H1 (cell line): ENCODE results near the gene HDX. TPM values are rescaled to one million over a fixed set of nuclear protein-coding genes. Genes with fewer than 3 reads are reported as not detected.

ENCODE experiments used
- CTCF ChIA-PET: fragments of 300-600 bp; sonication (Branson Sonifier 250); formaldehyde crosslinking; loops from one replicate; lab custom pipeline; 2021; ENCODE audit not compliant: partially characterized antibody; lab: Charles Lee
- POLR2A ChIA-PET: fragments of 300-600 bp; sonication (Branson Sonifier 250); formaldehyde crosslinking; loops from one replicate; lab custom pipeline; 2021; ENCODE audit warnings: inconsistent platforms; ENCODE audit not compliant: partially characterized antibody; lab: Charles Lee
- DNase-seq, 2 experiments: peaks; one replicate each; pipeline versions ENCODE4 v3.0.0 to v3.0.0-alpha.2; 2010 to 2022; ENCODE audit warnings: low spot score in 2 of 2, low read depth in 1 of 2, mixed read lengths in 1 of 2
- FAIRE-seq: peaks from 2 replicates; lab custom pipeline; 2011; peaks lifted over from hg19 to GRCh38; lab: Jason Lieb, UNC
- H2AFZ ChIP-seq: 2 replicates; pipeline ENCODE4 v1.8.1; 2012; ENCODE audit warnings: low read length, inconsistent platforms
- H2AK5ac ChIP-seq: 2 replicates; pipeline ENCODE4 v1.6.1; 2013; ENCODE audit warnings: low read depth, low read length
- H2BK120ac ChIP-seq: replicated peaks from 2 replicates; pipeline ENCODE3; 2013; ENCODE audit warnings: low read depth, low read length, inconsistent platforms
- H2BK12ac ChIP-seq: 2 replicates; pipeline ENCODE4 v1.6.1; 2013; ENCODE audit warnings: low read depth, low read length
- H2BK15ac ChIP-seq: 2 replicates; pipeline ENCODE4 v1.6.1; 2013; ENCODE audit warnings: low read length
- H2BK20ac ChIP-seq: 2 replicates; pipeline ENCODE4 v1.6.1; 2013; ENCODE audit warnings: low read length
- H2BK5ac ChIP-seq: 2 replicates; pipeline ENCODE4 v1.6.1; 2013; ENCODE audit warnings: low read depth, low read length
- H3K14ac ChIP-seq: 2 replicates; pipeline ENCODE4 v1.6.1; 2013; ENCODE audit warnings: inconsistent platforms; ENCODE audit not compliant: insufficient read length
- H3K18ac ChIP-seq: 2 replicates; pipeline ENCODE4 v1.6.1; 2013; ENCODE audit warnings: low read length; ENCODE audit errors: extremely low read depth
- H3K23ac ChIP-seq: 2 replicates; pipeline ENCODE4 v1.6.1; 2013; ENCODE audit warnings: inconsistent platforms; ENCODE audit not compliant: insufficient read length
- H3K23me2 ChIP-seq: 2 replicates; pipeline ENCODE4 v1.6.1; 2013; ENCODE audit warnings: low read depth, low read length
- H3K27ac ChIP-seq: 2 replicates; pipeline ENCODE4 v1.6.1; 2011; ENCODE audit warnings: low read depth, low read length, inconsistent platforms
- H3K27me3 ChIP-seq, 4 experiments: replicated peaks in 1 of 4; 1 replicate in 1 of 4; 2 replicates in 3 of 4; pipeline versions ENCODE4 v1.6.1 to v1.8.1; 2011 to 2013; ENCODE audit warnings: low read length in 3 of 4, mild to moderate bottlenecking in 3 of 4, inconsistent platforms in 2 of 4, mixed read lengths in 2 of 4, moderate library complexity in 1 of 4; ENCODE audit not compliant: control insufficient read depth in 3 of 4, insufficient read depth in 3 of 4; ENCODE audit errors: extremely low read depth in 1 of 4
- H3K36me3 ChIP-seq, 4 experiments: 2 replicates each; pipeline versions ENCODE4 v1.6.1 to v1.8.1; 2011 to 2013; ENCODE audit warnings: mild to moderate bottlenecking in 4 of 4, low read length in 3 of 4, moderate library complexity in 2 of 4, control low read depth in 1 of 4, inconsistent platforms in 1 of 4; ENCODE audit not compliant: insufficient read depth in 4 of 4, control insufficient read depth in 2 of 4
- H3K4ac ChIP-seq: replicated peaks from 2 replicates; pipeline ENCODE3; 2013; ENCODE audit warnings: low read length, low read depth, mixed read lengths, inconsistent platforms; ENCODE audit not compliant: insufficient read length
- H3K4me1 ChIP-seq, 4 experiments: replicated peaks in 1 of 4; 1 replicate in 1 of 4; 2 replicates in 3 of 4; pipeline versions ENCODE4 v1.6.1 to v1.8.1; 2011 to 2013; ENCODE audit warnings: low read length in 3 of 4, inconsistent platforms in 2 of 4, mixed read lengths in 1 of 4; ENCODE audit not compliant: insufficient read depth in 4 of 4, control insufficient read depth in 3 of 4
- H3K4me2 ChIP-seq, 2 experiments: 2 replicates each; pipeline versions ENCODE4 v1.6.1 to v1.8.1; 2011 to 2013; ENCODE audit warnings: low read depth in 2 of 2, low read length in 2 of 2, control low read depth in 1 of 2, inconsistent platforms in 1 of 2, mild to moderate bottlenecking in 1 of 2; ENCODE audit not compliant: insufficient read depth in 1 of 2
- H3K4me3 ChIP-seq, 4 experiments: fragments of 200-600, 300-600 bp in 1 of 4; sonication (generic), shearing (Covaris generic), sonication (Bioruptor Twin) in 1 of 4; 2 replicates each; pipeline versions ENCODE4 v1.5.1 to v1.8.1; 2011 to 2016; ENCODE audit warnings: low read length in 4 of 4, low read depth in 3 of 4, control low read depth in 2 of 4, inconsistent platforms in 2 of 4, mild to moderate bottlenecking in 2 of 4, mixed read lengths in 1 of 4, moderate library complexity in 1 of 4; ENCODE audit not compliant: insufficient read depth in 2 of 4; ENCODE audit errors: extremely low read depth in 1 of 4
- H3K56ac ChIP-seq: replicated peaks from 2 replicates; pipeline ENCODE3; 2013; ENCODE audit warnings: low read depth, mild to moderate bottlenecking, mixed read lengths, low read length, inconsistent platforms; ENCODE audit not compliant: insufficient read length
- H3K79me1 ChIP-seq: 2 replicates; pipeline ENCODE4 v1.6.1; 2013; ENCODE audit warnings: low read depth, low read length, control low read depth
- H3K79me2 ChIP-seq, 2 experiments: 2 replicates each; pipeline versions ENCODE4 v1.6.1 to v1.8.1; 2012 to 2013; ENCODE audit warnings: low read length in 2 of 2, mild to moderate bottlenecking in 2 of 2, inconsistent platforms in 1 of 2; ENCODE audit not compliant: insufficient read depth in 2 of 2, control insufficient read depth in 1 of 2
- H3K9ac ChIP-seq, 4 experiments: replicated peaks in 1 of 4; 1 replicate in 1 of 4; 2 replicates in 3 of 4; pipeline versions ENCODE4 v1.6.1 to v1.8.1; 2011 to 2013; ENCODE audit warnings: low read depth in 3 of 4, low read length in 3 of 4, control low read depth in 2 of 4, mild to moderate bottlenecking in 2 of 4, moderate library complexity in 2 of 4, inconsistent platforms in 1 of 4; ENCODE audit errors: extremely low read depth in 1 of 4
- H3K9me3 ChIP-seq, 2 experiments: 2 replicates each; pipeline versions ENCODE4 v1.6.1 to v1.8.1; 2012 to 2013; ENCODE audit warnings: mild to moderate bottlenecking in 2 of 2, moderate library complexity in 2 of 2, control low read depth in 1 of 2, inconsistent platforms in 1 of 2, low read depth in 1 of 2, low read length in 1 of 2, mixed read lengths in 1 of 2; ENCODE audit not compliant: insufficient read depth in 2 of 2
- H4K20me1 ChIP-seq, 2 experiments: replicated peaks in 1 of 2; 2 replicates each; pipeline versions ENCODE3 to v1.8.1; 2011 to 2013; ENCODE audit warnings: inconsistent platforms in 2 of 2, low read length in 2 of 2, mild to moderate bottlenecking in 1 of 2; ENCODE audit not compliant: insufficient read depth in 2 of 2, control insufficient read depth in 1 of 2
- H4K5ac ChIP-seq: 2 replicates; pipeline ENCODE4 v1.6.1; 2013; ENCODE audit warnings: low read length, low read depth, mixed read lengths, inconsistent platforms; ENCODE audit not compliant: insufficient read length
- H4K8ac ChIP-seq: 2 replicates; pipeline ENCODE4 v1.8.0; 2013; ENCODE audit warnings: mild to moderate bottlenecking, moderate library complexity, low read length, inconsistent platforms; ENCODE audit not compliant: insufficient read depth; ENCODE audit errors: extremely low read depth
- H4K91ac ChIP-seq: replicated peaks from 2 replicates; pipeline ENCODE3; 2013; ENCODE audit warnings: low read length, mixed read lengths, inconsistent platforms; ENCODE audit not compliant: insufficient read length
- ASH2L ChIP-seq: fragments of 200-600, 300-600 bp; sonication (generic); IDR thresholded peaks from one replicate; pipeline ENCODE4 v1.7.1; 2017; ENCODE audit warnings: low read length
- BCL11A ChIP-seq, 2 experiments: IDR thresholded peaks; one replicate each; pipeline ENCODE4 v1.6.1; 2011; ENCODE audit warnings: low read depth in 2 of 2, low read length in 2 of 2, mild to moderate bottlenecking in 2 of 2
- CBX8 ChIP-seq: fragments of 300-800, 300-1000 bp; sonication (generic); IDR thresholded peaks from 2 replicates; pipeline ENCODE4 v1.7.1; 2016; ENCODE audit warnings: low read depth, low read length, borderline replicate concordance
- CHD1 ChIP-seq: IDR thresholded peaks from 2 replicates; pipeline ENCODE4 v1.6.1; 2012; ENCODE audit warnings: low read depth, low read length, improper control_type of control experiment
- CTBP2 ChIP-seq: IDR thresholded peaks from 2 replicates; pipeline ENCODE4 v1.7.0; 2011; ENCODE audit warnings: borderline replicate concordance, mild to moderate bottlenecking, moderate library complexity, mixed read lengths, low read length; ENCODE audit not compliant: insufficient read depth, insufficient read length
- JUN ChIP-seq: IDR thresholded peaks from 2 replicates; pipeline ENCODE4 v1.6.1; 2011; ENCODE audit warnings: low read depth, mild to moderate bottlenecking, improper control_type of control experiment, low read length
- KDM1A ChIP-seq: fragments of 200-600, 300-600 bp; sonication (generic); IDR thresholded peaks from 2 replicates; pipeline ENCODE4 v1.7.1; 2016; ENCODE audit warnings: mild to moderate bottlenecking, low read length, borderline replicate concordance
- POLR2AphosphoS5 ChIP-seq: IDR thresholded peaks from 2 replicates; pipeline ENCODE4 v1.6.1; 2011; ENCODE audit warnings: low read depth, low read length
- RXRA ChIP-seq: IDR thresholded peaks from 2 replicates; pipeline ENCODE4 v1.6.1; 2011; ENCODE audit warnings: low read depth, mild to moderate bottlenecking, low read length, moderate library complexity; ENCODE audit not compliant: insufficient read depth
- SRF ChIP-seq: IDR thresholded peaks from 2 replicates; pipeline ENCODE4 v1.6.1; 2011; ENCODE audit warnings: mild to moderate bottlenecking, low read depth, low read length, moderate library complexity
- TAF1 ChIP-seq: IDR thresholded peaks from 2 replicates; pipeline ENCODE4 v1.6.1; 2011; ENCODE audit warnings: mild to moderate bottlenecking, low read depth, low read length
- YY1 ChIP-seq: IDR thresholded peaks from 2 replicates; pipeline ENCODE4 v1.6.1; 2011; ENCODE audit warnings: low read depth, mild to moderate bottlenecking, low read length
- WGBS, 2 experiments: shearing (Covaris generic) in 1 of 2; methylation state at CpG; one replicate each; pipeline versions ENCODE4 v1.1.6 to v1.1.7; 2013 to 2015; ENCODE audit warnings: low lambda C conversion rate in 2 of 2, mixed read lengths in 2 of 2, inconsistent platforms in 1 of 2, low coverage in 1 of 2, missing lambda C conversion rate in 1 of 2; ENCODE audit not compliant: insufficient replicate concordance in 2 of 2, insufficient coverage in 1 of 2, insufficient read length in 1 of 2; ENCODE audit errors: extremely low coverage in 1 of 2, missing lambda C conversion rate in 1 of 2; 5-methylcytosine and 5-hydroxymethylcytosine counted together
- polyA plus RNA-seq, 7 experiments: library from polyadenylated mRNA; depleted of rRNA in 3 of 7; stranded (reverse) in 5 of 7; unstranded in 2 of 7; fragments of >200 nt in 5 of 7; fragments of 200-250 nt in 2 of 7; gene quantifications; 1 replicate in 5 of 7; 2 replicates in 1 of 7; 4 replicates in 1 of 7; pipeline versions ENCODE4 v1.2.1 to v1.2.3, GENCODE V29; 2011 to 2013; ENCODE audit warnings: missing spikeins in 2 of 7, mixed read lengths in 2 of 7
- total RNA-seq: library from RNA; stranded (reverse); fragmentation: NEBNext Ultra II Directional; extraction: Animal tissue kit (Norgen Biotek cat#: 25700); gene quantifications from 2 replicates; pipeline ENCODE4 v1.2.1, GENCODE V29; 2021

Gene HDX
- total and polyA plus RNA-seq, 2 of the 8 experiments (the other 6 are each of a cell fraction or from before 2014, with no cell fraction given), result 0.54 to 10.2 TPM

DNA sequence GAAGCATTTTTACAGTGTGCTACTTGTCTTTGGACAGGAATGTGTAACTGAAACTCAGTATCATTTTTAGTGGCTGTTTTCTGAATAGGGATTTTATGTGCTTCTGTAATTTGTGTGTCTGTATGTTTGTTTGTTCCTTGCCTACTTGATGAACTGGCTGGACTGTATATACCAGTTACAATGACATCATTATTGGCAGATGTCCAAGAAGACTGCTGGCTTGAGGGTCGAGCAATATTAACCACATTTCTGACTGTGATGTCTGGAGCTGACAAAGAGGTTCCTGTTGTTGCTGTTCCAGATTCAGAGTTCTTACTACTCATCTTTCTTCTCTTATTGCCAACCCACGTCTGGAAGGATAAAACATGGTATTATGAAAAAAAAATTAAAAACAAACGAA lies 33.0 kb downstream of the HDX start:
- H2AFZ ChIP-seq, result no peak overlapping the region
- H3K23ac ChIP-seq, result no peak overlapping the region
- no peak overlapping the region for H2BK5ac ChIP-seq
- H3K4me3 ChIP-seq, result no peak overlapping the region
- H3K14ac ChIP-seq, result no peak overlapping the region
- H3K9me3 ChIP-seq, result no peaks in the 10 kb centered on the region
- H3K23me2 ChIP-seq, result no peaks in the 10 kb centered on the region
- H3K56ac ChIP-seq, result no peak overlapping the region
- no peak overlapping the region for H2AK5ac ChIP-seq
- H3K18ac ChIP-seq, result no peak overlapping the region
- no peaks in the 10 kb centered on the region for H3K79me2 ChIP-seq
- peaks cover 0 to 12% (median 0%) of the 10 kb centered on the region in 4 experiments; a peak in 1 of 8 replicates for H3K36me3 ChIP-seq
- no peak overlapping the region for H2BK15ac ChIP-seq
- H4K91ac ChIP-seq, result no peak overlapping the region
- no peaks in the 10 kb centered on the region for H3K27me3 ChIP-seq
- no peak overlapping the region for H3K9ac ChIP-seq
- H4K20me1 ChIP-seq, result no peaks in the 10 kb centered on the region
- no peak overlapping the region for H3K4me2 ChIP-seq
- no peak overlapping the region for H3K27ac ChIP-seq
- no peak overlapping the region for H2BK12ac ChIP-seq
- DNase-seq (no peak), FAIRE-seq (no peak)
- H2BK20ac ChIP-seq, result no peak overlapping the region
- no peak overlapping the region for H4K5ac ChIP-seq
- ChIA-PET POLR2A (no interaction called here), CTCF (no interaction called here)
- H2BK120ac ChIP-seq, result no peak overlapping the region
- no peaks in the 10 kb centered on the region for H3K79me1 ChIP-seq
- no peak overlapping the region for H3K4ac ChIP-seq
- WGBS, 2 experiments, result 88% methylated on average over 3 of the region's 3 CpGs; no CpG with 5 or more reads in 1 of the 2 experiments
- no peaks in the 10 kb centered on the region for H3K4me1 ChIP-seq
- no peak overlapping the region for H4K8ac ChIP-seq
- TF ChIP-seq KDM1A, result no peak
- no peak for TF ChIP-seq CTBP2
- TF ChIP-seq YY1, result no peak
- no peak for TF ChIP-seq SRF
- TF ChIP-seq TAF1, result no peak
- TF ChIP-seq CHD1, result no peak
- no peak for TF ChIP-seq ASH2L
- TF ChIP-seq JUN, result no peak
- no peak for TF ChIP-seq CBX8
- no peak for TF ChIP-seq RXRA
- no peak for TF ChIP-seq POLR2AphosphoS5
- TF ChIP-seq BCL11A (IDR thresholded peaks at IDR 0.05; ENCODE audit: low read depth in 2 of 2, low read length in 2 of 2), result no peak
